Left ventricle myocardium superior (tissue), 1 donor: ENCODE data around the gene MINDY4. TPM values are rescaled to one million over a fixed set of nuclear protein-coding genes. Genes with fewer than 3 reads are reported as not detected.

Source experiments
- ATAC-seq: fragments of 200-7000 bp; cut with Tn5 transposase; one replicate; pipeline ENCODE4 v1.9.1; 2020; ENCODE audit warnings: mild to moderate bottlenecking, moderate library complexity
- DNase-seq: peaks from one replicate; pipeline ENCODE4 v3.0.0-alpha.2; 2020
- intact Hi-C: fragments of 100-400 bp; cut with micrococcal nuclease; formaldehyde crosslinking; loops from one replicate; pipeline ENCODE4 v1.11.0; 2022
- total RNA-seq: library from RNA; stranded (reverse); fragmentation: NEBNext Ultra II Directional; extraction: Animal tissue kit (Norgen Biotek cat#: 25700); gene quantifications from one replicate; pipeline ENCODE4 v1.2.1, GENCODE V29; 2021
- donor health status: DM: no; HTN: yes; CAD: no; lungs with severe emphysema.

The MINDY4 gene
- total RNA-seq, 1 donor from 2014 or later = 4.9 TPM

GRCh38 chr7:30915751-30916150 is 144.5 kb downstream of the MINDY4 start:
- DNase-seq = peak; percentile 26
- intact Hi-C loops = no loop called here
- no peak for ATAC-seq

- intact Hi-C loops = no loop called here
- DNase-seq (peak; percentile 24), ATAC-seq (no peak)
Measured at GRCh38 chr7:30916255-30916654, 145.0 kb downstream of the MINDY4 start.

- peak; percentile 12 for DNase-seq
- intact Hi-C loops = no loop called here
- no peak for ATAC-seq
Measured at GRCh38 chr7:30916767-30917166, 145.6 kb downstream of the MINDY4 start.

DNA sequence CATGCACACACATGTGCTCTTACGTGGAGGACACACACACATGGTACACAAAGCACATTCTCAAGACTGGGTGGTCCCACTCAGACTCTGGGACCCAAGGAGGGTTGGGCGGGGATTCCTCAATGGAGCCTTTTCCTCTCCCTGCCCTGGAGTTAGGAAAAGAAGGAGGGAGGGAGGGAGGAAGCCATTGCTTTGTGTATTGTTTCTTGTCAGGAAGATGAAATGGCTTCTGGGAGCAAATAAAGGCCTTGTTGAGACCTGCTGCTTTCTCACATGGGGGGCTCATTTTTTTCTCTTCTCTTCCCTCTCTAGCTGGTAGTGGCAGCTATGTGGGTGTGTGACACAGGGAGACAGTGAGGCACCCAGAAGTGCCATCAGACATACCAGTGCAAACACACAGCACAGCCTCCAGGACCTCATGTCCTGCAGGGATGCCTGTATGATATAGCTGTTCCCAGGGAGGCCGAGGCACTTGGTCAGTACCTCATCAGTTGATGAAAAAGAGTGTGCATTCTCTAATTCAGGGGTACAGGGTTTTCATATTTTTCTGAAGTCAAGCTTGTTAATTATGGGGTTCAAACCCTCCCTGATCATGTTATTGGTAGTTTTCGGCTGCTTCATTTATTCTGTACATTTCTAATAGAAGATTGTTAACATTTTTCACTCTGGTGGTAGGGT is 146.1 kb downstream of the MINDY4 start:
- intact Hi-C loops = no loop called here
- ATAC-seq = no peak
- peak; percentile 8 for DNase-seq

- peak; percentile 3 for ATAC-seq
Measured at GRCh38 chr7:30918676-30919075, 147.5 kb downstream of the MINDY4 start.

GRCh38 chr7:30920021-30920583 is 148.9 kb downstream of the MINDY4 start:
- ATAC-seq (peak; percentile 10), DNase-seq (peak; percentile 33)
- intact Hi-C loops = no loop called here

More at GRCh38 chr7:30918676-30919075, 147.5 kb downstream of the MINDY4 start:
- DNase-seq = peak; percentile 32
- intact Hi-C loops = no loop called here

DNA sequence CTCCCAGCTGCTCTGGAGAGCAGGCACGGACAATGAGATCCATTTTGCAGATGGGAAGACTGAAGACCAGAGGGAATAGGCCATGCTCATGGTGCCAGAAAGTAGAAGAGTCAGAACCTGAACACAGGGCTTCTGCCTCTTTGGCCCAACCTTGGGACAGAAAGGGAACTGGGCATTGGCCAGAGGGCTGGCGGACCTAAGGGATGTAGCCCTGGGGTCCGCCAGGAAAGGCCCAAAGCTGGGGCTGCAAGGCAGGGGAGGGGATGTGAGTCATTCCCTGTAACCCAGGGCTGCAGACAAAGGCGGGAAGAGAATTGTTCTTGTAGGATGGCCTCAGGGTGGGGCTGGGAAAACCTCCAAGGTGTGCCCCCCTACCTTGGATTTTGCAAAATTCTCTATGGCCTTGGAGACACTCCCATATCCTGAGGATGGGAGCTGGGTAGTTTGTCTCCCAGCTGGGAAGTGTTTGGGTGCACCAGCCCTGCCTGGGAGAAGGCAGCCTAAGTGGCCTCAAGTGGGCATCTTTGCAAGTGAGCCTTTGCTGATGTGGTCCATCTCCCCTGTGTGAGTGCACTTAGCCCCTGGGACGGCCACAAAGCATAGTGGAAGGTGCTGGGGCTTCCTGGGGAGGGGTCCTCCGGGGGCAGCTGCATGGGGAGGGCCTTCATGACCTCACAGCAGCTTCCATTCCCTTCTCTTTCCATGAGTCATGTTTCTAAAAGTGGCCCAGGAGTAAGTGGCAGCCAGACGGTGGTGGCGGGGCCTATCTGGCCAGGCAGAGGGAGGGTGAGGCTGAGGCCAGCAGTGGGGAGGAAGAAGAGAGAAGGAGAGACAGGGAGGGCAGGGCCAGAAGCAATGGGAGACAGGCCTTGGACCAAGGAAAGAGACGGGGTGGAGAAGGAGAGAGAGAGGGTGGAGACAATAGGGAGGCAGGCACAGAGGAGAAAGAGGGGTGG is 149.6 kb downstream of the MINDY4 start:
- DNase-seq = peak; percentile 74
- peak; percentile 87 for ATAC-seq

DNA sequence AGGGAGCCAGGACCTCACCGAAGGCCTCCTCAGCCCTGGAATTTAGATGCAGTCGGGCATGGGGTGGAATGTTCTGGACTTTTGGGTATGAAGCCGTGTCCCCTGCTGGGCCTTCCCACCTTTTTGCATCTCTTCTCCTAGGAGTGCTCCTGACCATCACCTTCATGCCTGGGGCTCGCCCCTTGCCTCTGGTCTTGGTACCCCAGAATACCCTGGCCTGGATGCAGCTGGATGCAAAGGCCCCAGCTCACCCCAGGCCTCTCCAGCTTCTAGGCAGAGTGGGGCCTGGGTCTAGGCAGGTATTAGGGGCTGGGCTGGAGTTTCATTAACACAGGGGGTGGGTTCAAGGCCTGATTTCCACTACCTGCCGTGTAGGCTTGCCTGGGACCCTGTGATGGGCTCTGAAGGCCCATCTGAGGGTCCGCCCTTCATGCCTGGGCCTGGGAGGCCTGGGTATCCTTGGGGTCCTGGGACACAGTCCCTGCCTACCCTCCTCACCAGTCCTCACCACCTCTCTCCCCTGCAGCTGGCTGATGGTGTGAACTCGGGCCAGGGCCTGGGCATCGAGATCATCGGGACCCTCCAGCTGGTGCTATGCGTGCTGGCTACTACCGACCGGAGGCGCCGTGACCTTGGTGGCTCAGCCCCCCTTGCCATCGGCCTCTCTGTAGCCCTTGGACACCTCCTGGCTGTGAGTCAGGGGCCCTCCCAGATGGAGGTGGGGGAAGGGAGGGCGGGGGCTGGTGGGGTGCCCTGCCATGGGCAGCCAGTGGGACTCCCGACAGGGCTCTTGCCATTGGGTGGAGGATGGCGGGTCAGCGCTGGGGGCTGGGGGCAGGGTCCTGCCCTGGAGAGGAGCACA is 150.6 kb downstream of the MINDY4 start:
- peak; percentile 32 for DNase-seq
- ATAC-seq = peak; percentile 0
- intact Hi-C loops = no loop called here

More for the DNA sequence above, 149.6 kb downstream of the MINDY4 start:
- intact Hi-C loops = no loop called here

- intact Hi-C loops = no loop called here
- ATAC-seq = no peak
- peak; percentile 29 for DNase-seq
Measured at GRCh38 chr7:30922596-30922995, 151.4 kb downstream of the MINDY4 start.

DNA sequence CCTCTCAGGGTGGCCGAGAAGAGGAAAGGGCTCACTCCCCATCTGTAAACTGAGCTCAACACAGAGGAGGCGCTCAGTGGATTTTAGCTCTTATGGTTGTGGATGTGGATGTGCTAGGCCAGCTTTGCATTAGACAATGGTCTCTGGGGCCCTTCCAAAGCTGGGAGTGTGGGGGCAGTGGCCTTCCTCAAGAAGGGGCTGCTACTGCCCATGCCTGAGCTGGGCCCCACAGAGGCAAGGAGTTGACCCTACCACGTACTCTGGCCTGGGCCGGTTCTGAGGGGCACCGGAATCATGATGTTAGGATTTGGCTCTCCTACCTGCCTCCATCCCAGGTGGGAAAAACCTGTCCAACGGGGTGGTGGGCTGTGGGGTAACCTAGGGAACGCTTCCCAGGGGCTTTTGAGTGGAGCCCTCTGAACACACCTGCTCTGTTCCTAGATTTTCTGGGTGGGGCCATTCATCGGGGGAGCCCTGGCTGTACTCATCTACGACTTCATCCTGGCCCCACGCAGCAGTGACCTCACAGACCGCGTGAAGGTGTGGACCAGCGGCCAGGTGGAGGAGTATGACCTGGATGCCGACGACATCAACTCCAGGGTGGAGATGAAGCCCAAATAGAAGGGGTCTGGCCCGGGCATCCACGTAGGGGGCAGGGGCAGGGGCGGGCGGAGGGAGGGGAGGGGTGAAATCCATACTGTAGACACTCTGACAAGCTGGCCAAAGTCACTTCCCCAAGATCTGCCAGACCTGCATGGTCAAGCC is 152.0 kb downstream of the MINDY4 start:
- ATAC-seq = no peak
- DNase-seq = peak; percentile 20
- intact Hi-C loops = no loop called here

- no peak for DNase-seq
- intact Hi-C loops = no loop called here
- no peak for ATAC-seq
Measured at GRCh38 chr7:30923774-30924413, 152.7 kb downstream of the MINDY4 start.

- ATAC-seq (no peak), DNase-seq (no peak)
- intact Hi-C loops = no loop called here
Measured at GRCh38 chr7:30924624-30925023, 153.4 kb downstream of the MINDY4 start.

DNA sequence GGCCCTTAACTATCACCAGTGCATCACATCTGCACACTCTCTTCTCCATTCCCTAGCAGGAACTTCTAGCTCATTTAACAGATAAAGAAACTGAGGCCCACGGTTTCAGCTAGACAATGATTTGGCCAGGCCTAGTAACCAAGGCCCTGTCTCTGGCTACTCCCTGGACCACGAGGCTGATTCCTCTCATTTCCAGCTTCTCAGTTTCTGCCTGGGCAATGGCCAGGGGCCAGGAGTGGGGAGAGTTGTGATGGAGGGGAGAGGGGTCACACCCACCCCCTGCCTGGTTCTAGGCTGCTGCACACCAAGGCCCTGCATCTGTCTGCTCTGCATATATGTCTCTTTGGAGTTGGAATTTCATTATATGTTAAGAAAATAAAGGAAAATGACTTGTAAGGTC is 153.9 kb downstream of the MINDY4 start:
- intact Hi-C loops = no loop called here
- DNase-seq = no peak
- no peak for ATAC-seq

DNA sequence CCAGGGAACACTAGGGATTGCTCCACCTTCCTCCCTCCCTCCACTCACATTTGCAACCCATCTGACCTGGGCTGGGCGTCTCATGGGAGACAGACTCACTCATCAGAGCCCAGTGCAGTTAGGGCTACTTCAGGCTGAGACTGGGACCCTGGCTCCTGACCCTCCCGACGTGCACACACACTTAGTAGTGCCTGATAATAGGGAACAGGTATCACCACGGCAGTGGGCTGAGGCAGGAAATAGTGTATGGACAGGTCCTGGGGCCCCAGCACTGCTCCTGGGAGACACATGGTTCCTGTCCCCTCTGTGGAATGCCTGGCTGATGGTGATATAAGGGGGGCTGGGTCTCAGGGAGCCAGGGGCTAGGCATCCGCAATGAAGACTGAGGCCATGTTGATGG is 154.7 kb downstream of the MINDY4 start:
- DNase-seq = peak; percentile 16
- ATAC-seq = no peak

DNA sequence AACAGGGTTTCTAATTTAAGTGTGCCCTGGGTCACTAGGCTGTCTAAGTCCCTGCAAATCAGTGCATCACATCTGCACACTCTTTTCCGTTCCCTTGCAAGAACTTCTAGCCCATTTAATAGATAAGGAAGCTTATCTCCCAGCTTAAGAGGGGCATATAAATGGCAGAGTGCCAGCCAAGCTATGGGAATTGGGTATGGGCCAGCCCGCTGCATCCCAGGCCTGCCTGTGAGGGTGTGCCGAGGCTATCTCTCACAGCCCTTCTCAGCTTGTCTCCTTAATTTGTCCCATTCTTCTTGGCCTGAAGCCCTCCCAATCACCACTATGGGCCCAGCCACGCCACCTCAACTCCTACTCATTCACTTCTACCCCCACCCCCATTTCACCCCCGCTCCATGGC is 155.1 kb downstream of the MINDY4 start:
- no peak for DNase-seq
- intact Hi-C loops = no loop called here
- no peak for ATAC-seq

More for the DNA sequence above, 154.7 kb downstream of the MINDY4 start:
- intact Hi-C loops = no loop called here

GRCh38 chr7:30927040-30927439 is 155.8 kb downstream of the MINDY4 start:
- no peak for DNase-seq
- intact Hi-C loops = no loop called here
- no peak for ATAC-seq

DNA sequence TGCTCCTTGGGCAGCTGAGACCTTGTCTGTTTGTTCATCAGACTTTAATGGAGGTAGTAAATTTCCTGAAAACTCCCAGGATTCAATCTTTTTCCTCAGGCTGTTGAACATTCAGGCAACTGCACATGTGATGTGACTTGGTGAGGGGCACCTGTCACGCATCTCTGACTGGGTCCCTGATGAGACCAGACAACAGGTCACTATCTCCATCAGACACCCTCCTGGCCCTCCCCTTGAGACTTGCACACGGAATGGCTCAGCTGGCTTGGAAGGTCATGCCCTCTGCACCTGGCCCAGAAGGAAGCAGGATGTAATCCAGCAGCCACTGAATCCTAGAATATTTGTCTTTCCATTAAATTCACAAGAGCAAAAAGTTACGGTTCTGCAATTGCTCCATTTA is 156.3 kb downstream of the MINDY4 start:
- intact Hi-C loops = no loop called here
- no peak for ATAC-seq
- DNase-seq = no peak
